Measurements from ENCODE around the gene HAPSTR1.

Gene HAPSTR1

GRCh38 chr16:9097266-9098219 is 6.1 kb downstream of the HAPSTR1 start:
- no peak for DNase-seq

- DNase-seq, result no peak
These were observed 7.1 kb downstream of the HAPSTR1 start for GRCh38 chr16:9098377-9099090.

- no peak for DNase-seq
These were observed 7.7 kb downstream of the HAPSTR1 start for GRCh38 chr16:9099131-9099625.

- DNase-seq, result no peak
These were observed 10.9 kb downstream of the HAPSTR1 start for GRCh38 chr16:9102379-9102778.

GRCh38 chr16:9102943-9103342 is 11.5 kb downstream of the HAPSTR1 start:
- no peak for DNase-seq

GRCh38 chr16:9103546-9103945 is 12.1 kb downstream of the HAPSTR1 start:
- no peak for DNase-seq

GRCh38 chr16:9105189-9105588 is 13.7 kb downstream of the HAPSTR1 start:
- no peak for DNase-seq

- DNase-seq, result no peak
These were observed 15.9 kb downstream of the HAPSTR1 start for GRCh38 chr16:9107025-9107970.

GRCh38 chr16:9109255-9109654 is 17.8 kb downstream of the HAPSTR1 start:
- no peak for DNase-seq

GRCh38 chr16:9112166-9112843 is 20.9 kb downstream of the HAPSTR1 start:
- no peak for DNase-seq

GRCh38 chr16:9112844-9113186 is 21.4 kb downstream of the HAPSTR1 start:
- no peak for DNase-seq

GRCh38 chr16:9113707-9114106 is 22.3 kb downstream of the HAPSTR1 start:
- DNase-seq, result no peak

GRCh38 chr16:9114112-9114511 is 22.7 kb downstream of the HAPSTR1 start:
- no peak for DNase-seq

GRCh38 chr16:9114842-9115241 is 23.4 kb downstream of the HAPSTR1 start:
- DNase-seq, result no peak

- DNase-seq, result no peak
These were observed 23.8 kb downstream of the HAPSTR1 start for GRCh38 chr16:9115277-9115676.

- DNase-seq, result no peak
These were observed 24.7 kb downstream of the HAPSTR1 start for GRCh38 chr16:9116141-9116540.

- DNase-seq, result no peak
These were observed 26.7 kb downstream of the HAPSTR1 start for GRCh38 chr16:9118170-9118569.

- DNase-seq, result no peak
These were observed 28.4 kb downstream of the HAPSTR1 start for GRCh38 chr16:9119795-9120194.

- DNase-seq, result no peak
These were observed 30.9 kb downstream of the HAPSTR1 start for GRCh38 chr16:9122342-9122741.

GRCh38 chr16:9122969-9123368 is 31.5 kb downstream of the HAPSTR1 start:
- DNase-seq, result no peak

GRCh38 chr16:9123401-9123800 is 32.0 kb downstream of the HAPSTR1 start:
- no peak for DNase-seq

- DNase-seq, result no peak
These were observed 32.4 kb downstream of the HAPSTR1 start for GRCh38 chr16:9123871-9124270.

Data from DMS 273 treated with DMSO at 0.1 percent for 48 hours (cell line).